RWPE1 (cell line): Measurements from ENCODE around the gene TIMM13.
A peak's percentile ranks its signal among the peaks of the same experiment; 100 is the strongest.

ENCODE experiments used
- CTCF ChIA-PET: fragments of 350-600 bp; sonication (Branson Sonifier 250); formaldehyde crosslinking; extraction: SDS; loops from one replicate; lab custom pipeline; 2021; lab: Yijun Ruan, JAX
- POLR2A ChIA-PET: fragments of 400-600 bp; formaldehyde crosslinking; extraction: SDS; loops from one replicate; lab custom pipeline; 2020; ENCODE audit warnings: antibody characterized with exemption; ENCODE audit not compliant: low non-redundant PET; lab: Yijun Ruan, JAX
- DNase-seq: peaks from one replicate; pipeline ENCODE4 v3.0.0; 2012; ENCODE audit warnings: low spot score
- H3K27ac ChIP-seq: fragments of 450-650 bp; 2 replicates; pipeline ENCODE4 v1.5.1; 2017
- TF ChIP-seq, protein P1 (sequence below): fragments of 450-650 bp; conservative IDR thresholded peaks from 2 replicates; pipeline ENCODE4 v1.5.1; 2017; ENCODE audit warnings: low read depth, mild to moderate bottlenecking

The TIMM13 gene

DNA sequence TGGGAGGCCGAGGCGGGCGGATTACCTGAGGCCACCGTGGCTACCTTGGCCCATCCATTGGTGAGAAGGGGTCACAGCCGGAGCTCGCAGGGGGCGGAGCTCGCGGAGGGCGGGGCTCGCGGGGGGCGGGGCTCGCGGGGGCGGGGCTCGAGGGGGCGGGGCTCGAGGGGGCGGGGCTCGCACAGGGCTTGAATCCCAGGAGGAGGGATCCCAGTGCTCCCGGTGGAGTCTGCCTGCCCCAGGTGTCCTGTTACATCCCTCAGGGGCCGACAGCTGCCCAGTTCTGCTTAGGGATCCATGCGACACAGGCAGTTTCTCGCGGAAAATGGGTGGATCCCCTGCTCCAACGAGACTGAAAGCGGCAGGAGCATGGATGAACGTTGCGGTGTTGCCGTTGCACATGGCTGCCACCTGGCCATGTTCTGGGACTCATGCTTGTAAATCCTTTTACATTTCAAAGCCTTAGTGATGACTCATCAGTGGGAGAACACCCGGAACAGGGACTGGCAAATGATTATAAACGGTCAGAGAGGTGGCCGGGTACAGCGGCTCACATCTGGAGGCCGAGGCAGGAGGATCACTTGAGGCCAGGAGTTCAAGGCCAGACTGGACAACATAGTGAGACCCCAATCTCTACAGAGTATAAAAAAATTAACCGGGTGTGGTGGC is 42.2 kb downstream of the TIMM13 start:
- peak; percentile 96 for DNase-seq
- CTCF ChIA-PET: interaction anchor here (0.6 kb wide), 2 partner anchors 44 to 194 kb away, joined by 3 to 5 read pairs; no protein-coding TSS in a partner anchor
- POLR2A ChIA-PET: no interaction called here
- TF ChIP-seq, protein P1, sequence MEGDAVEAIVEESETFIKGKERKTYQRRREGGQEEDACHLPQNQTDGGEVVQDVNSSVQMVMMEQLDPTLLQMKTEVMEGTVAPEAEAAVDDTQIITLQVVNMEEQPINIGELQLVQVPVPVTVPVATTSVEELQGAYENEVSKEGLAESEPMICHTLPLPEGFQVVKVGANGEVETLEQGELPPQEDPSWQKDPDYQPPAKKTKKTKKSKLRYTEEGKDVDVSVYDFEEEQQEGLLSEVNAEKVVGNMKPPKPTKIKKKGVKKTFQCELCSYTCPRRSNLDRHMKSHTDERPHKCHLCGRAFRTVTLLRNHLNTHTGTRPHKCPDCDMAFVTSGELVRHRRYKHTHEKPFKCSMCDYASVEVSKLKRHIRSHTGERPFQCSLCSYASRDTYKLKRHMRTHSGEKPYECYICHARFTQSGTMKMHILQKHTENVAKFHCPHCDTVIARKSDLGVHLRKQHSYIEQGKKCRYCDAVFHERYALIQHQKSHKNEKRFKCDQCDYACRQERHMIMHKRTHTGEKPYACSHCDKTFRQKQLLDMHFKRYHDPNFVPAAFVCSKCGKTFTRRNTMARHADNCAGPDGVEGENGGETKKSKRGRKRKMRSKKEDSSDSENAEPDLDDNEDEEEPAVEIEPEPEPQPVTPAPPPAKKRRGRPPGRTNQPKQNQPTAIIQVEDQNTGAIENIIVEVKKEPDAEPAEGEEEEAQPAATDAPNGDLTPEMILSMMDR: no peak
- peak overlapping the region; percentile 82 for H3K27ac ChIP-seq

GRCh38 chr19:2382530-2383222 is 44.7 kb downstream of the TIMM13 start:
- TF ChIP-seq, protein P1: no peak

GRCh38 chr19:2381148-2381820 is 46.1 kb downstream of the TIMM13 start:
- TF ChIP-seq, protein P1: no peak
- H3K27ac ChIP-seq: no peak overlapping the region
- no peak for DNase-seq
- ChIA-PET POLR2A (no interaction called here), CTCF (interaction anchor here (0.6 kb wide), 1 partner anchor 79 kb away, joined by 3 read pairs; no protein-coding TSS in a partner anchor)

More at GRCh38 chr19:2382530-2383222, 44.7 kb downstream of the TIMM13 start:
- H3K27ac ChIP-seq: no peak overlapping the region
- no peak for DNase-seq
- POLR2A ChIA-PET: no interaction called here
- CTCF ChIA-PET: interaction anchor here (1.0 kb wide), 1 partner anchor 147 kb away, joined by 5 read pairs; the partner anchor contains the start of gene PLEKHJ1

GRCh38 chr19:2380567-2380966 is 46.8 kb downstream of the TIMM13 start:
- ChIA-PET CTCF (no interaction called here), POLR2A (no interaction called here)
- DNase-seq: no peak
- TF ChIP-seq, protein P1: no peak
- no peak overlapping the region for H3K27ac ChIP-seq

DNA sequence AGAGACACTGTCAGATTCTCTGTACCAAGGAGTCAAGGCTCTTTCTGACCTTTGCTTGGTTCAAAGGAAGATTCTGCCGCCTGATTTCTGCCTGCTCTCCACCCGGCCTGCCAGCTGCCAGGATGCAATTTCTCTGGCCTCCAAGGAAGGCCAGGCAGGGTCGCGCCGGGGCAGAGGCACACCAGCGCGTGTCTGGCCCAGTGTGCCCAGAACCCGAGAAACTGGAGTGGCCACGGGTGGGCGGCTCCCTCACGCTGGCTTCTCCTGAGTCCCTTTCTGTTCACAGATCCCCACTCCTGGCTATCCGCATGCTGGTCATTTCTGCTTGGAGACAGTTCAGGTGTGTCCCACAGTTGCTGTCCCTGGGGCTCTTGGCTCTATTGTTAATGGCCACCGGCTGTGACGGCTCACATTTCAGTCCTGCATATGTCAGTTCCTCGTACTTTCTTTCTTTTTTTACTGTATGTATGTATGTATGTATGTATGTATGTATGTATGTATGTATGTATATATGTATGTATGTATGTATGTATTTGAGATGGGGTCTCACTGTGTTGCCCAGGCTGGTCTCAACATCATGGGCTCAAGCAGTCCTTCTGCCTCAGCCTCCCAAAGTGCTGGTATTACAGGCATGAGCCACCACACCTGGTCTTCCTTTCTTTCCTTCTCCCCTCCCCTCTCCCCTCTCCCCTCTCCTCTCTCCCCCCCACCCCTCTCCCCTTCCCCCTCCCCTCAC is 50.4 kb downstream of the TIMM13 start:
- TF ChIP-seq, protein P1: no peak
- no peak for DNase-seq
- peak overlapping the region; percentile 28; the same call in 1 of the 2 replicates for H3K27ac ChIP-seq
- CTCF ChIA-PET: no interaction called here
- POLR2A ChIA-PET: no interaction called here
